ENCODE data around the gene HPSE2. TPM values are rescaled to one million over a fixed set of nuclear protein-coding genes. Genes with fewer than 3 reads are reported as not detected.

The HPSE2 gene
- total and polyA plus RNA-seq, 2 of the 13 experiments (the other 11 are each of a cell fraction or from before 2014, with no cell fraction given) = 0.01 TPM; not detected in 1

GRCh38 chr10:98425511-98426352 is 809.9 kb downstream of the HPSE2 start:
- peak; percentile 29 for DNase-seq (ENCODE audit: low spot score)
- Histone ChIP-seq H3K9me3 (ENCODE audit: low read length) (no peaks in the 10 kb centered on the region), H3K4me2 (ENCODE audit: low read depth, low read length) (no peak overlapping the region), H4K20me1 (ENCODE audit: insufficient read depth, low read length) (0 out of 2 replicates have a peak, but pooled peaks cover 2% of the 10 kb centered on the region), H3K36me3 (replicated peaks in 1 of 2; ENCODE audit: control insufficient read depth in 1 of 2, insufficient read depth in 2 of 2, low read length in 2 of 2) (peaks cover 7 to 21% of the 10 kb centered on the region in 2 experiments; a peak in 4 of 5 replicates), H3K27me3 (ENCODE audit: control insufficient read depth in 1 of 2, insufficient read depth in 2 of 2, low read length in 2 of 2) (no peaks in the 10 kb centered on the region), H2AFZ (ENCODE audit: low read length) (no peak overlapping the region), H3K9ac (ENCODE audit: insufficient read depth, low read depth, low read length) (no peak overlapping the region), H3K79me2 (ENCODE audit: insufficient read depth, low read length) (no peaks in the 10 kb centered on the region), H3K4me3 (replicated peaks in 1 of 3; ENCODE audit: insufficient read depth in 1 of 3, low read depth in 2 of 3, low read length in 3 of 3) (no peak overlapping the region), H3K27ac (ENCODE audit: extremely low read length, insufficient read depth, low read length) (no peak overlapping the region), H3K4me1 (ENCODE audit: insufficient read depth, low read length) (peaks cover 10% of the 10 kb centered on the region)
- 89% methylated on average over 15 of the region's 21 CpGs for WGBS (ENCODE audit: low lambda C conversion rate)
- in situ Hi-C loops (cut with HindIII; ENCODE audit: extremely low pct_ligation_motif_present, low pct_unique_long_range_greater_than_20kb) = no loop called here
- intact Hi-C loops (cut with micrococcal nuclease; ENCODE audit: unreplicated experiment) = no loop called here
- no peak for FAIRE-seq
- ATAC-seq = peak; percentile 72
- POLR2A ChIA-PET = interaction anchor here (3.7 kb wide), 1 partner anchor 11 kb away, joined by 29 read pairs; the partner anchor contains the start of gene PYROXD2
- CTCF ChIA-PET (ENCODE audit: low intra/inter-chr PET ratio, low total read pairs) = interaction anchor here (1.3 kb wide), 1 partner anchor 239 kb away, joined by 4 read pairs; no protein-coding TSS in a partner anchor
- BruUV-seq (replicated peaks) = no TSS peak
- TF ChIP-seq RBM22 (optimal IDR thresholded peaks at IDR 0.05; ENCODE audit: low read length) (peak; percentile 38), ZKSCAN5 (CRISPR knock-in tag; IDR thresholded peaks at IDR 0.05) (no peak), HNRNPL (IDR thresholded peaks at IDR 0.05; ENCODE audit: low read depth, low read length) (peak; percentile 84), STAG1 (CRISPR knock-in tag; IDR thresholded peaks at IDR 0.05) (peak; percentile 55), SMC3 (IDR thresholded peaks at IDR 0.05; ENCODE audit: low read length) (peak; percentile 18; the same call in 1 of the 2 replicates), XRCC5 (optimal IDR thresholded peaks at IDR 0.05; ENCODE audit: low read length) (peak; percentile 50), ZMYM4 (CRISPR knock-in tag; IDR thresholded peaks at IDR 0.05) (0 out of 2 replicates have a peak, but pooled peaks have one; percentile 13), KLF12 (CRISPR knock-in tag; IDR thresholded peaks at IDR 0.05; ENCODE audit: borderline replicate concordance) (no peak), TFDP1 (CRISPR knock-in tag; IDR thresholded peaks at IDR 0.05; ENCODE audit: borderline replicate concordance) (no peak), CTCF (CRISPR knock-in tag; IDR thresholded peaks at IDR 0.05) (peak; percentile 75), FOXC1 (CRISPR knock-in tag; IDR thresholded peaks at IDR 0.05; ENCODE audit: borderline replicate concordance) (no peak), AGO2 (optimal IDR thresholded peaks at IDR 0.05; ENCODE audit: low read depth, low read length) (peak; percentile 60), ZNF256 (CRISPR knock-in tag; conservative IDR thresholded peaks at IDR 0.05) (no peak), CBX1 (IDR thresholded peaks at IDR 0.05; ENCODE audit: low read depth) (peak; percentile 25), ZNF883 (CRISPR knock-in tag; IDR thresholded peaks at IDR 0.05; ENCODE audit: not compliant biosample characterization) (peak; percentile 23), PPARG (CRISPR knock-in tag; conservative IDR thresholded peaks at IDR 0.05) (no peak)
- TF ChIP-seq, protein P1, sequence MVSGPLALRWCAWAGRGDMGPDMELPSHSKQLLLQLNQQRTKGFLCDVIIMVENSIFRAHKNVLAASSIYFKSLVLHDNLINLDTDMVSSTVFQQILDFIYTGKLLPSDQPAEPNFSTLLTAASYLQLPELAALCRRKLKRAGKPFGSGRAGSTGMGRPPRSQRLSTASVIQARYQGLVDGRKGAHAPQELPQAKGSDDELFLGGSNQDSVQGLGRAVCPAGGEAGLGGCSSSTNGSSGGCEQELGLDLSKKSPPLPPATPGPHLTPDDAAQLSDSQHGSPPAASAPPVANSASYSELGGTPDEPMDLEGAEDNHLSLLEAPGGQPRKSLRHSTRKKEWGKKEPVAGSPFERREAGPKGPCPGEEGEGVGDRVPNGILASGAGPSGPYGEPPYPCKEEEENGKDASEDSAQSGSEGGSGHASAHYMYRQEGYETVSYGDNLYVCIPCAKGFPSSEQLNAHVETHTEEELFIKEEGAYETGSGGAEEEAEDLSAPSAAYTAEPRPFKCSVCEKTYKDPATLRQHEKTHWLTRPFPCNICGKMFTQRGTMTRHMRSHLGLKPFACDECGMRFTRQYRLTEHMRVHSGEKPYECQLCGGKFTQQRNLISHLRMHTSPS (CRISPR knock-in tag; IDR thresholded peaks at IDR 0.05; ENCODE audit: low read depth) = 0 out of 2 replicates have a peak, but pooled peaks have one; percentile 28
